Esophagus (tissue), 2 donors: ENCODE data around the gene ACAP2. TPM values are rescaled to one million over a fixed set of nuclear protein-coding genes. Genes with fewer than 3 reads are reported as not detected.
A peak's percentile ranks its signal among the peaks of the same experiment; 100 is the strongest.

ENCODE experiments used
- H3K27ac ChIP-seq, 2 donors: one replicate each; pipeline ENCODE4 v1.5.1; 2013; ENCODE audit warnings: low read depth in 2 of 2, mild to moderate bottlenecking in 2 of 2, inconsistent platforms in 1 of 2, low read length in 1 of 2, moderate library complexity in 1 of 2
- H3K27me3 ChIP-seq, 2 donors: one replicate each; pipeline ENCODE4 v1.6.1; 2013; ENCODE audit warnings: low read length in 2 of 2, control low read depth in 1 of 2, mild to moderate bottlenecking in 1 of 2; ENCODE audit not compliant: insufficient read depth in 2 of 2, control insufficient read depth in 1 of 2
- H3K36me3 ChIP-seq, 2 donors: one replicate each; pipeline ENCODE4 v1.6.1; 2013; ENCODE audit warnings: low read length in 1 of 2; ENCODE audit not compliant: control insufficient read depth in 2 of 2, insufficient read depth in 2 of 2
- H3K4me1 ChIP-seq, 2 donors: one replicate each; pipeline ENCODE4 v1.6.1; 2013; ENCODE audit warnings: low read length in 1 of 2; ENCODE audit not compliant: control insufficient read depth in 2 of 2, insufficient read depth in 2 of 2
- H3K4me3 ChIP-seq, 2 donors: one replicate each; pipeline ENCODE4 v1.5.1; 2013; ENCODE audit warnings: low read length in 2 of 2, mild to moderate bottlenecking in 2 of 2, low read depth in 1 of 2, moderate library complexity in 1 of 2
- H3K9me3 ChIP-seq, 2 donors: one replicate each; pipeline ENCODE4 v1.6.1; 2013; ENCODE audit warnings: mild to moderate bottlenecking in 2 of 2, low read depth in 1 of 2, low read length in 1 of 2, moderate library complexity in 1 of 2; ENCODE audit not compliant: control insufficient read depth in 2 of 2, insufficient read depth in 1 of 2
- WGBS, 2 donors: extraction: QIAGEN DNeasy Blood & Tissue Kit; methylation state at CpG; one replicate each; pipeline ENCODE4 v1.1.7; 2013; 5-methylcytosine and 5-hydroxymethylcytosine counted together
- polyA plus RNA-seq, 2 donors: library from polyadenylated mRNA; stranded (reverse); fragments of 200-250 nt; gene quantifications; one replicate each; pipeline ENCODE4 v1.2.3, GENCODE V29; 2013
- donor health status: healthy with polysubstance abuse.
- donor health status: Bipolar disorder and iron deficiency.

Gene ACAP2
- polyA plus RNA-seq, 2 donors = 11.9 to 12.5 TPM

DNA sequence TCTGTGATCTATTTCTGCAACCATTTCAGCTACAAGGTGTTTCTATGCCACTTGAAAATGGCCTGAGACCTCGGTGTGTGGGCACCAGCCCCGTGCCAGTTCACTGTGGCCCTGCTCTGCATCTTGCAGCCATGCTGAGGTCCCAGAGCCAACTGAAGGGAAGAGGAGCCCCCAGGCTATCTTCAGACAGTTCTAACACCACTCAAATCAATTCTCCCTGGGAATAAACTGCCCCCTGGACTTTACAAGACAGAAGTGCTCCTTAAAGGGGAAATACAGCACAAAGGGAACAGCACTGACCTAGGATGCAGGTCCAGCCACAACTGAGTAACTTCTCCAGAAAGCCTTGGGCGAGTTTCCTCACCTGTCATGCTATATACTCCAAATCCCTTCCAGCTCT is 175.7 kb downstream of the ACAP2 start:
- Histone ChIP-seq H3K4me1 (peaks cover 7 to 14% of the 10 kb centered on the region in 2 donors), H3K9me3 (no peaks in the 10 kb centered on the region), H3K36me3 (no peaks in the 10 kb centered on the region), H3K27me3 (no peaks in the 10 kb centered on the region), H3K4me3 (no peak overlapping the region), H3K27ac (no peak overlapping the region)
- WGBS, 2 donors = 75 to 82% methylated on average over 3 of the region's 3 CpGs

DNA sequence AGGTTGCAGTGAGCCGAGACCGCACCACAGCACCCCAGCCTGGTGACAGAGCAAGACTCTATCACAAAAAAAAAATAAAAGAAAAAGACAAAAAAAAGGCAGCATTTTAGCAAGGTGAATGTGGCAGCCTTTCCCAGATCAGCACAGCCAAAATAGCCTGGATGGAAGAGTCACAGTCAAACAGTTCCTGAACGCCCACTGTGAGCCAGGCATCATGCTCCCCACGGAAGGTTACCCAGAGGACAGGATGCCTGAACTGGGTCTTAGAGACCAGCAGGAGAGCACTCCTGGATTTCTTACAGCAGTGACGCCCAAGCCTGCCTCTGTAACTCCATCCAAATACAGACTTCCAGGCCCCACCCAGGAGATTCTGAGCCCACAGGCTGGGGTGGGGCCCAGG is 176.4 kb downstream of the ACAP2 start:
- no peak overlapping the region for H3K27ac ChIP-seq
- H3K9me3 ChIP-seq = no peaks in the 10 kb centered on the region
- no peaks in the 10 kb centered on the region for H3K27me3 ChIP-seq
- H3K4me1 ChIP-seq = peaks cover 7 to 14% of the 10 kb centered on the region in 2 donors
- H3K4me3 ChIP-seq = no peak overlapping the region
- no peaks in the 10 kb centered on the region for H3K36me3 ChIP-seq
- 86 to 87% methylated on average over 5 of the region's 5 CpGs for WGBS, 2 donors

DNA sequence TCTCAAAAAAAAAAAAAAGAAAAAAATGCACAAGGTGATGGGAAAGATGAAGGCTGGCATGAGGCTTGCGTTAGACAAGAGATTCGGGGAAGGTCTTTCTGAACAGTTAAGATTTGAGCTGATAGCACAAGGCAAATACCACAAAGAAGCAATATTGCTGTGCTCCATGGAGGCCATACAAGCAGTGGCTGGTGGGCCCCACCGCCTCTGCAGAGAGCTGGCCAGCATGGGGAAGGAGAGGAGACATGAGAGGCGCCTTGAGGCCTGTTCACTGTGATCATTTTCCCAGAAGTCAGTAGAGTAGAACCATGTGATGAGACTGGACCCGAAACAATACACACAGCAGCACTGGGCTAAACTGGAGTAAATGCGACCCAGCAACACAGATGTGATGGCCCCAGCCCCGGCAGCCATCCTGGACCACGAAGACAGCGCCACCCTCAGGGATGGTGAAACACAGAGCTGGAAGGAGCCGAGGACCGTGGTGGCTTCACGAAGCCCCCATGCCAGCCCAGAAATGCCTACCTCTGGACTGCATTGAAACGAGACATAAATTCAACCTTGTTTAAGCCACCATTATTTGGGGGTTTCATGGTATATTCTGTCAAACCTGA is 177.3 kb downstream of the ACAP2 start:
- Histone ChIP-seq H3K4me3 (no peak overlapping the region), H3K36me3 (no peaks in the 10 kb centered on the region), H3K9me3 (no peaks in the 10 kb centered on the region), H3K27ac (no peak overlapping the region), H3K27me3 (no peaks in the 10 kb centered on the region), H3K4me1 (peaks cover 7 to 19% of the 10 kb centered on the region in 2 donors)
- 95% methylated on average over 13 of the region's 13 CpGs for WGBS, 2 donors

DNA sequence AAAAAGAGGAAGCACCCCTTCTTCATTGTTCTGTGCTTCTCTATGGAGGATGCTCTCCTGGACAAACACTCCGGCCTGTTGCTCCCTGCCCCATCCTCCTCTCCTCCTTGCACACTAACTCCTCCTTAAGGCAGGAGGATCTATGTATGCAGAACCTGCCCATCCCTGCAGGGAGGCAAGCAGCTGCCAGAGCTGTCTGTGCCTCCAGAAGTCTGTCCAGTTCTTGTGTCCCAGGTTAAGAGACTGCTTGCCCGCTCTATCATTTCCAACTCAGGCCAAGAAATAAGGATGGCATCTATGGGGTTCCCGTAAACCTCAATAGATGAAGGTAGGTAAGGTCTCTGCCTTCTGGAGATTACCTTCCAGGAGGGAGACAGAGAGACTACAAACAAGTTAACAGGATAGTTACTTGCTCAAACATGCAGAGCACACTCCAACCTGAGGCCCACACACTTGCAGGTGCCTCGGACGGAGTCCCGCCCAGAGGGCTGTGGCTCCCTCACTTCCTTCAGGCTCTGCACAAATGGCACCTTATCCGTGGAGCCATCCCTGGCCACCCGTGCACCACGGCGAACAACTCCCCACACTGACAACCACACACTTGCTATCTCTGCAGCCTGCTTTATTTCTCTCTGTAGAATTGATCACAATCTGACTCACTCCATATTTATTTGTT is 178.8 kb downstream of the ACAP2 start:
- H3K4me3 ChIP-seq = peak overlapping the region in 1 of 2 donors; percentile 10
- H3K9me3 ChIP-seq = no peaks in the 10 kb centered on the region
- peak overlapping the region; percentile 29 to 80 for H3K27ac ChIP-seq
- H3K4me1 ChIP-seq = peaks cover 4 to 17% of the 10 kb centered on the region in 2 donors
- WGBS, 2 donors = 54 to 72% methylated on average over 10 of the region's 10 CpGs
- no peaks in the 10 kb centered on the region for H3K27me3 ChIP-seq
- H3K36me3 ChIP-seq = no peaks in the 10 kb centered on the region

DNA sequence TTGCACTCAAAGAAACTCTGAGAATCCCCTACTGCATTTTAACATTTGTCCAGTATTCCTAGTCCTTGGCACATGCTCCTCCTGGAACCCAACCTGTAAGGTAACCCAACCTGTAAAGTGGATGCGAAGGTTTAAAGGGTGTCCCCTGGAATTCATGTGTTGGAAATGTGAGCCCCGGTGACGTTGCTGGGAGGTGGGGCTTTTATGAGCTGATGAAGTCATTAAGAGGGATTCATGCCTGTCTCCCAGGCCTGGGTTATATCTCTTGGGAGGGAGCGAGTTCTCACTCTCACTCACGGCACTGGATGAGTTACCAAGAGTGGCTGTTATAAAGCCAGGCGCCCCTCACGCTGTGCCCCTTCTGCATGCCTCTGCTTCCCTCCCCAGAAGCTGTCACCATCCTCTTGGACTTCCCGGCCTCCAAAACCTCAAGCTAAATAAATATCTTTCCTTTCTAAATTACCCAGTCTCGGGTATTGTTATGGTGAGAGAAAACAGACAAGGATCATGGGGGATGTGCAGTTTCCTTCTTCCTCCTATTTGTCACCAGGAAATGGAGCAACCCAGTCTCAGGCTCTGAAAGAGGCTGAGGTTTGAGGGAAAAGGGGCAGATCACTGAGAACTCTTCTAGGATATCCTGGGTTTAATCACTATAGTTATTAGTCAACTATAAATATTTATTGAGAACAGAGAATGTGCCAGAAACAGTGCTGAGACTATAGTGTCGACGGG is 179.5 kb downstream of the ACAP2 start:
- Histone ChIP-seq H3K4me1 (peaks cover 0 to 17% of the 10 kb centered on the region in 2 donors), H3K27ac (peak overlapping the region; percentile 29 to 80), H3K36me3 (no peaks in the 10 kb centered on the region), H3K4me3 (no peak overlapping the region), H3K9me3 (no peaks in the 10 kb centered on the region), H3K27me3 (no peaks in the 10 kb centered on the region)
- 70 to 73% methylated on average over 11 of the region's 11 CpGs for WGBS, 2 donors

DNA sequence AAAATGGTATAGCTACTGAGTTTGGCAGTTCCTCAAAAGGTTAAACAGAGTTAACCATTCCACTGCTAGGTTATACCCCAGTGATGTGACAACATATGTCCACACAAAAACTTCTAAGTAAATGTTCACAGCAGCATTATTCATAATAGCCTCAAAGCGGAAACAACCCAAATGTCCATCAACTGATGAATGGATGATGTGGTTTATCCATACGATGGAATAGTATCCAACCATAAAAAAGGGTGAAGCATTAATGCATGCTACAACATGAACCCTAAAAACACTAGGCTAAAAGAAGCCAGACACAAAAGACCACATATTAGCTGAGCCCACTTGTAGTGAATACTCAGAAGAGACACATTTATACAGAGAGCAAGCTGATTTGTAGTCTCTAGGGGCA is 180.9 kb downstream of the ACAP2 start:
- Histone ChIP-seq H3K36me3 (no peaks in the 10 kb centered on the region), H3K27me3 (no peaks in the 10 kb centered on the region), H3K27ac (no peak overlapping the region), H3K9me3 (no peaks in the 10 kb centered on the region), H3K4me1 (peaks cover 0 to 17% of the 10 kb centered on the region in 2 donors), H3K4me3 (no peak overlapping the region)
- WGBS, 2 donors = 88 to 93% methylated on average over 2 of the region's 2 CpGs

DNA sequence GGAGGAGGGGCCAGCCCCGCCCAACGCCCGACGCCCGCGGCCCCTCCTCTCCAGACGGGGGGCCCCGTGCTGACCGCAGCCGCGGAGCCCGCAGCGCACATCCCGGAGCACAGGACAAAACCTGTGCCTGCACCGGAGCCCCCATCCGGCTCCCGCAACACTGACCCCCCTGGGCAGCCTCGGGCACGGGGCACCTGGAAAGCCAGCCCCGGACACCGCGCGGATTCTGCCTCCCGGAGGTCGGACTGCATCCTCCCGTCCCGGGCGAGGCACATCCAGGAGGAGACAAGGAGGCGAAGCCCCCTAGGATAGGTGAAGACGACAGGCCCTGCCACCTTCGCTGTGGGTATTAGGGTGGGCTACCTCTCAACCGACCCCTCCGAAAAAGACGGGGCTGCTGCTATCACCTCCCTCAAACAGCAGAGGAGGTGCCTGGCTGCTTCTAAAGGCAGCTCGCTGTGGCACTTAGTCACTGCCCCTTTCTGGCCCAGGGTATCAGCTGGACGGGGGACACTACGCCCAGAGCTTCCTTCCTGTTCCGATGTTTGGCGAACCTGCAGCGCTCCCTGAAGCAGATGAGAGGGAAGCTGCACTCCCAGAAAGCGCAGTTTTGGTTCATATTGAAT is 182.4 kb downstream of the ACAP2 start:
- Histone ChIP-seq H3K27me3 (no peaks in the 10 kb centered on the region), H3K4me3 (peak overlapping the region; percentile 50 to 70), H3K9me3 (no peaks in the 10 kb centered on the region), H3K4me1 (peaks cover 0 to 17% of the 10 kb centered on the region in 2 donors), H3K27ac (peak overlapping the region; percentile 92 to 97), H3K36me3 (peaks cover 0 to 4% of the 10 kb centered on the region in 2 donors)
- WGBS, 2 donors = 7 to 8% methylated on average over 28 to 41 of the region's 41 CpGs

DNA sequence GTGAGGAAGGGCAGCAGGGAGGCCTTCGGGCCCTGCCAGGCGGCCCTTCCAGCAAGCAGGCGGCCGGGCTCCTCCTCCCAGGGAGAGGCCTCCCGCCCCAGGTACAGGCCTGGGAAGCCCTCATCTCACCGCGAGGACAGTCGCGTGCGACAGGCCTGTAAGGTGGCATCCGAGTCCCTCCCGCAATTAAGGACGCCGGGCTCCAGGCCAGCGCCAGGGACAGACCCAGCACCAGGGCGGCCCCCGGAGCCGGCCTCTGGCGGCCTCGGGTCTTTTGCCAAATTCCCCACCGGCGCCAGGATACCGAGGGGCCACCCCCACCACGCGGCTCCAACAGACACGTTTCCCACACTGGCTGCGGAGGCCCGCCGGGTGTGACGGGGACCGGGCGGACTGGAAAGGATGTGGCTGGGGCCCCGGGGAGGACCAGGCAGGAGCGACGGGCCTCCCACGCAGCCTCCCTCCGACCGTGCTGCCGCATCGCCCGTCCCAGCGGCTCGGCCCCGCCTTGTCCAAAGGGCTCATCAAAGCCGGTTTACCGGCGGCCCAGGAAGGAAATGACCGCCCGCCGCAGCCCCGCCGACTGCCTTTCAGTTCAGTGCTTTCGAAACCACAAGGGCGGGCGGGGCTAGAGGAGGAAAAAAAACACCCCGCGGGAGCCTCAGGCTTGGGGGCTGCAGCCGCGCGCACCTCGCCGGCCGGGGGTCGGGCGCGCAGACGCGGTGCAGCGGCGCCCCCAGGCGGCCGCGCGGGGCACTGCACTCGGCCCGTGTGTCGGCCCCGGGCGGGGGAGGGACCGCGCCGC is 183.1 kb downstream of the ACAP2 start:
- Histone ChIP-seq H3K4me1 (peaks cover 0 to 17% of the 10 kb centered on the region in 2 donors), H3K27ac (peak overlapping the region; percentile 92 to 97), H3K36me3 (peaks cover 0 to 9% of the 10 kb centered on the region in 2 donors), H3K27me3 (no peaks in the 10 kb centered on the region), H3K9me3 (no peaks in the 10 kb centered on the region), H3K4me3 (peak overlapping the region; percentile 50 to 70)
- WGBS, 2 donors = 2 to 4% methylated on average over 64 to 82 of the region's 82 CpGs

DNA sequence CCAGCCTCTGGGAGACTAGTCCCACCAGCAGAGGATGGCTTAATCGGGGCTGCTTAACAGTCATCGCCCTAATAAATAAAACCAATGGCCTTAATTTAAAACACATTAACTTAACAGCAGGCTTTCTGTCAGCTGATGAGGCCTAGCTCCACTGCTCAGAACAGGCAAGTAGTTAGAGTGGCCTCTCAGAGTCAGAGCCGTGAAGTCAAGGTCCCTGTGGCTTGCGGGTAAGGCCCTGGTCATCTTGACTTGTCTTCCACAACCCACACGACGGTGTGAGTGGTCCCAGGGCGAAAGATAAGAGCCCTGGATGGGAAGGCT is 183.7 kb downstream of the ACAP2 start:
- H3K4me3 ChIP-seq = no peak overlapping the region
- H3K27me3 ChIP-seq = no peaks in the 10 kb centered on the region
- 57 to 58% methylated on average over 7 of the region's 7 CpGs for WGBS, 2 donors
- peaks cover 0 to 9% of the 10 kb centered on the region in 2 donors for H3K36me3 ChIP-seq
- H3K9me3 ChIP-seq = no peaks in the 10 kb centered on the region
- peak overlapping the region; percentile 92 to 97 for H3K27ac ChIP-seq
- peaks cover 0 to 17% of the 10 kb centered on the region in 2 donors for H3K4me1 ChIP-seq
